Transverse colon (tissue), 4 donors: ENCODE results near the gene CGNL1. TPM values are rescaled to one million over a fixed set of nuclear protein-coding genes. Genes with fewer than 3 reads are reported as not detected.

Experiments
- DNase-seq: peaks from one replicate; pipeline ENCODE4 v3.0.0-alpha.2; 2019
- H3K27ac ChIP-seq, 4 donors: fragments of 200-600 bp; sonication (generic); 2 replicates each; pipeline ENCODE4 v1.5.1; 2016 to 2018; ENCODE audit warnings: inconsistent platforms in 4 of 4
- H3K27me3 ChIP-seq: fragments of 200-600 bp; sonication (generic); 2 replicates; pipeline ENCODE4 v1.5.1; 2017; ENCODE audit warnings: inconsistent platforms
- H3K36me3 ChIP-seq, 4 donors: fragments of 200-600 bp; sonication (generic); 2 replicates each; pipeline ENCODE4 v1.5.1; 2017 to 2019; ENCODE audit warnings: inconsistent platforms in 4 of 4
- H3K4me1 ChIP-seq, 4 donors: fragments of 200-600 bp; sonication (generic); 2 replicates each; pipeline ENCODE4 v1.5.1; 2017 to 2020; ENCODE audit warnings: inconsistent platforms in 4 of 4
- H3K4me3 ChIP-seq, 4 donors: fragments of 200-600 bp; sonication (generic); 1 replicate in 1 of 4; 2 replicates in 3 of 4; pipeline versions ENCODE4 v1.5.1 to v1.6.1; 2017 to 2019; ENCODE audit warnings: inconsistent platforms in 4 of 4
- H3K9me3 ChIP-seq, 2 donors: fragments of 200-600 bp; sonication (generic); 2 replicates each; pipeline ENCODE4 v1.5.1; 2017 to 2019; ENCODE audit warnings: inconsistent platforms in 2 of 2
- CTCF ChIP-seq, 5 experiments: fragments of 200-600 bp in 3 of 5; fragments of 450-650 bp in 2 of 5; sonication (generic) in 3 of 5; IDR thresholded peaks; 1 replicate in 2 of 5; 2 replicates in 3 of 5; pipeline ENCODE4 v1.5.1; 2016 to 2017; ENCODE audit warnings: antibody characterized with exemption in 5 of 5, inconsistent platforms in 3 of 5, mild to moderate bottlenecking in 2 of 5, moderate library complexity in 1 of 5
- EP300 ChIP-seq: sonication (generic); formaldehyde crosslinking; IDR thresholded peaks from one replicate; pipeline ENCODE4 v1.6.1; 2017; ENCODE audit warnings: antibody characterized with exemption, low read depth
- POLR2A ChIP-seq: fragments of 450-650 bp; IDR thresholded peaks from one replicate; pipeline ENCODE4 v1.6.1; 2016; ENCODE audit warnings: antibody characterized with exemption, mild to moderate bottlenecking, moderate library complexity
- POLR2AphosphoS5 ChIP-seq, 3 donors: sonication (generic); formaldehyde crosslinking; IDR thresholded peaks; one replicate each; pipeline ENCODE4 v1.6.1; 2016; ENCODE audit warnings: antibody characterized with exemption in 3 of 3
- WGBS, 2 donors: methylation state at CpG; one replicate each; pipeline ENCODE4 v1.1.5; 2018; ENCODE audit warnings: low coverage in 1 of 2; 5-methylcytosine and 5-hydroxymethylcytosine counted together
- in situ Hi-C, 4 donors: fragments of 200-750 bp; cut with MboI; loops; one replicate each; pipeline versions ENCODE4 v1.15.0 to v1.15.1; 2017; ENCODE audit warnings: low sequenced_read_pairs in 3 of 4, low pct_ligation_motif_present in 1 of 4, low pct_unique_long_range_greater_than_20kb in 1 of 4
- intact Hi-C: fragments of 100-400 bp; cut with DNase I; formaldehyde crosslinking; loops from one replicate; pipeline ENCODE4 v1.15.1; 2023; ENCODE audit warnings: low total_unique reads
- total RNA-seq, 4 donors: library from RNA; depleted of rRNA; stranded (reverse); fragments of >200 nt; gene quantifications; one replicate each; pipeline ENCODE4 v1.1.0, GENCODE V29; 2016

CGNL1 gene
- total RNA-seq, 4 donors from 2014 or later: 1.1 to 2.2 (median 1.8) TPM

- intact Hi-C loops (no loop called here), in situ Hi-C loops (loop anchor here in 2 of 4 donors (25.0 kb wide), 2 partner anchors 375 to 1050 kb away; no protein-coding TSS in a partner anchor)
- no peaks in the 10 kb centered on the region for H3K36me3 ChIP-seq
- TF ChIP-seq CTCF (IDR thresholded peaks at IDR 0.05): no peak
- no peak for TF ChIP-seq POLR2AphosphoS5 (IDR thresholded peaks at IDR 0.05)
- no peak for TF ChIP-seq EP300
- no peak for TF ChIP-seq POLR2A
- no peak for DNase-seq
- H3K4me3 ChIP-seq: no peak overlapping the region
- no peaks in the 10 kb centered on the region for H3K9me3 ChIP-seq
- peak overlapping the region in 2 of 4 donors; percentile 15 to 34 for H3K27ac ChIP-seq
- WGBS, 2 donors: 29 to 59% methylated on average over 1 to 4 of the region's 4 CpGs
- peaks cover 0 to 14% (median 3%) of the 10 kb centered on the region in 4 donors for H3K4me1 ChIP-seq
- H3K27me3 ChIP-seq: no peaks in the 10 kb centered on the region
Observed at GRCh38 chr15:57537488-57538264, 161.4 kb downstream of the CGNL1 start.

DNA sequence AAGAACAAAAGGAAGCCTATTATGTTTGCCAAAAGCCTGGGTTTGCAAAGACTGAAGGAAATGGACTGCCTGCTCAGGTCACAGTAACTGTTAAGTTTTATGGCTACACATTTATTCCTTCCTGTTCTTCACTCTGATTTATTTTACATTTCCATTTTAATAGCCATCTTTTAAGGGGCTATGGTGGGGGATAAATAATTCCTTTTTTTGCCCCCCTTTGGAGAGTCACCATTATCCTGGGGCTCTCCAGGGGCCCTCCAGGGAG is 161.9 kb downstream of the CGNL1 start:
- Histone ChIP-seq H3K36me3 (no peaks in the 10 kb centered on the region), H3K27ac (peak overlapping the region in 2 of 4 donors; percentile 15 to 34), H3K4me3 (no peak overlapping the region), H3K9me3 (no peaks in the 10 kb centered on the region), H3K4me1 (peaks cover 0 to 14% (median 3%) of the 10 kb centered on the region in 4 donors), H3K27me3 (no peaks in the 10 kb centered on the region)
- TF ChIP-seq POLR2AphosphoS5 (IDR thresholded peaks at IDR 0.05): no peak
- TF ChIP-seq EP300: no peak
- TF ChIP-seq CTCF (IDR thresholded peaks at IDR 0.05): no peak
- TF ChIP-seq POLR2A: no peak
- intact Hi-C loops (no loop called here), in situ Hi-C loops (loop anchor here in 2 of 4 donors (25.0 kb wide), 2 partner anchors 376 to 1051 kb away; no protein-coding TSS in a partner anchor)
- DNase-seq: no peak

GRCh38 chr15:57538821-57539220 is 162.5 kb downstream of the CGNL1 start:
- Histone ChIP-seq H3K27me3 (no peaks in the 10 kb centered on the region), H3K36me3 (no peaks in the 10 kb centered on the region), H3K27ac (no peak overlapping the region), H3K4me3 (no peak overlapping the region), H3K9me3 (no peaks in the 10 kb centered on the region), H3K4me1 (peaks cover 0 to 14% (median 3%) of the 10 kb centered on the region in 4 donors)
- TF ChIP-seq POLR2A (no peak), EP300 (no peak), CTCF (IDR thresholded peaks at IDR 0.05) (no peak), POLR2AphosphoS5 (IDR thresholded peaks at IDR 0.05) (no peak)
- intact Hi-C loops: no loop called here
- in situ Hi-C loops: loop anchor here in 2 of 4 donors (25.0 kb wide), 2 partner anchors 377 to 1052 kb away; no protein-coding TSS in a partner anchor
- 90 to 92% methylated on average over 2 to 9 of the region's 9 CpGs for WGBS, 2 donors
- DNase-seq: no peak

- TF ChIP-seq CTCF (IDR thresholded peaks at IDR 0.05) (no peak), EP300 (no peak), POLR2AphosphoS5 (IDR thresholded peaks at IDR 0.05) (no peak), POLR2A (no peak)
- 81 to 100% methylated on average over 3 of the region's 3 CpGs for WGBS, 2 donors
- intact Hi-C loops (no loop called here), in situ Hi-C loops (loop anchor here in 2 of 4 donors (25.0 kb wide), 2 partner anchors 378 to 1053 kb away; no protein-coding TSS in a partner anchor)
- no peaks in the 10 kb centered on the region for H3K9me3 ChIP-seq
- peaks cover 0 to 14% (median 3%) of the 10 kb centered on the region in 4 donors for H3K4me1 ChIP-seq
- no peaks in the 10 kb centered on the region for H3K27me3 ChIP-seq
- no peak for DNase-seq
- no peaks in the 10 kb centered on the region for H3K36me3 ChIP-seq
- no peak overlapping the region for H3K4me3 ChIP-seq
- H3K27ac ChIP-seq: no peak overlapping the region
Observed at GRCh38 chr15:57540211-57540610, 163.9 kb downstream of the CGNL1 start.
